GM10248 (cell line): ENCODE measurements around the gene UBASH3B.

ENCODE experiments used
- CTCF ChIA-PET: fragments of 300-600 bp; sonication (Branson Sonifier 250); formaldehyde crosslinking; extraction: SDS; loops from one replicate; lab custom pipeline; 2021; ENCODE audit warnings: antibody characterized with exemption; lab: Yijun Ruan, JAX
- POLR2A ChIA-PET: fragments of 350-650 bp; sonication (Branson Sonifier 250); formaldehyde crosslinking; extraction: SDS; loops from one replicate; lab custom pipeline; 2020; ENCODE audit warnings: antibody characterized with exemption; lab: Yijun Ruan, JAX
- DNase-seq: peaks from one replicate; pipeline ENCODE4 v3.0.0; 2012; ENCODE audit errors: extremely low spot score
- CTCF ChIP-seq: IDR thresholded peaks from 2 replicates; pipeline ENCODE4 v1.5.1; 2012; ENCODE audit warnings: mild to moderate bottlenecking, low read depth; ENCODE audit errors: extremely low read depth, missing control alignments, control extremely low read depth

Gene UBASH3B

DNA sequence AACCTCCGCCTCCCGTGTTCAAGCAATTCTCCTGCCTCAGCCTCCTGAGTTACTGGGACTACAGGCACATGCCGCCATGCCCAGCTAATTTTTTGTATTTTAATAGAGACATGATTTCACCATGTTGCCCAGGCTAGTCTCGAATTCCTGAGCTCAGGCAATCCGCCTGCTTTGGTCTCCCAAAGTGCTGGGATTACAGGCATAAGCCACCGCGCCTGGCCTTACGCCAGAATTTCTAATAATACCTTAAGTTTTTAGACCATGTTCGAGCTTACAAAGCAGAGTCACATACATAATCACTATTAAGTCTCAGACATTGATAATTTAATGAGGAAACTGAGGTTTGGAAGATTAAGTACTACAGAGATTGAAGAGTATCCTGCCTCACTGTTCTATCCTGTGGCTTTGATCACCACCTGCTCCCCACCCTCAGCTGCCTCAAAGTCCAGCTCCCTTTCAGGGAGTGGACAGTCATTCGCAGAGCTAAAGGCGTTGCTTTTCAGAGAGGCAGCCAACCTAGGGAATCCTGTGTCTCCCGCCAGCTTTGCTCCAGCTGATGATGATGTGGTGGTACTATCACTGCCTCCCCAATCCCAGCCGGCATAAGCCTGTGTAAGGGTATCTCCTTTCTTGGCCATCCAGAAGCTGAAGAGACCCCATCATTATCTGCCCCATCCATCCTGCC, 7.7 kb downstream of the UBASH3B start:
- CTCF ChIA-PET: interaction anchor here (0.8 to 2.6 kb wide), 9 partner anchors 10 to 358 kb away, joined by 3 to 7 read pairs (median 3); no protein-coding TSS in a partner anchor
- no peak for DNase-seq
- POLR2A ChIA-PET: interaction anchor here (0.6 kb wide), 1 partner anchor 16 kb away, joined by 4 read pairs; no protein-coding TSS in a partner anchor
- no peak for TF ChIP-seq CTCF

- ChIA-PET POLR2A (no interaction called here), CTCF (interaction anchor here (1.0 to 2.6 kb wide), 7 partner anchors 11 to 132 kb away, joined by 3 to 7 read pairs (median 3); no protein-coding TSS in a partner anchor)
- no peak for TF ChIP-seq CTCF
- DNase-seq: no peak
Observed at GRCh38 chr11:122663764-122664163, 8.2 kb downstream of the UBASH3B start.

DNA sequence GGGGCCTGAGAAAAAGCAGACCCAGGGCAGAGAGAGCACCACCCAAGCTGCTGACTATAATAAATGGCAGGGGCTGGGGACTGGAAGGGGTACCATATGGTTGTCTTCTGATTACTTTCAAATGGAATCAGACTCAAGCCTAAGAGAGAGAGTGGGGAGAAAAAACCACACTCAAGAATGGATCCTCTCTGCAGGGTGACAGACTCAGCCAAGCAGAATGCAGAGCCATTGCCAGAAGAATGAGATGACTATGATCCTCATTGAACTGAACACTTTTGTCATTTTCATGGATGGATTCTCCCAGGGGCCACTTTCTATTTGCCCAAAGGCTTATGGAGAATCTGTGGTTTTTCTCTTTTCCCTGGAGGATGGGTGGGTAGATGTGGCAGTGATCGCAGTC, 8.7 kb downstream of the UBASH3B start:
- TF ChIP-seq CTCF: no peak
- POLR2A ChIA-PET: no interaction called here
- DNase-seq: no peak
- CTCF ChIA-PET: interaction anchor here (1.0 to 2.6 kb wide), 8 partner anchors 8 to 132 kb away, joined by 3 to 7 read pairs (median 4); no protein-coding TSS in a partner anchor

DNA sequence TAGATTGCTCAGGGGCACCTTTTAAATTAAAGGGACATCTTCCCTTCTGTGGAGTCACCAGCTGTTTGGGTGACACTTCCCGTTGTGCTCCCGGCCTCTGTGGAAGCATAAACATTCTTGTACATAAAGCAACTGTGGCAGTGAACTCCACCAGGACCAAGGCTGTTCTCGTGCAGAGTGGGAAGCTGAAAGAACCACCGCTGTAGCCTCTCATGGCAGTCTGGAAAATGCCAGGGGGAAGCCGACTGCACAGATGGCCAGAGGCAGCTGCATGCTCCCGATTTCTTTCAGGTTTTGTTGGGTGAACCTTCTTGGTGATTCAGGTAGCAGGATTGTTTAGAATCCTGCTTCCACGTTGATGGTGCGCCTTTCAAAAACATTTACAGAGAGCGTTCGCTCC, 10.3 kb downstream of the UBASH3B start:
- POLR2A ChIA-PET: no interaction called here
- CTCF ChIA-PET: interaction anchor here (1.6 kb wide), 1 partner anchor 115 kb away, joined by 5 read pairs; no protein-coding TSS in a partner anchor
- DNase-seq: no peak
- no peak for TF ChIP-seq CTCF

DNA sequence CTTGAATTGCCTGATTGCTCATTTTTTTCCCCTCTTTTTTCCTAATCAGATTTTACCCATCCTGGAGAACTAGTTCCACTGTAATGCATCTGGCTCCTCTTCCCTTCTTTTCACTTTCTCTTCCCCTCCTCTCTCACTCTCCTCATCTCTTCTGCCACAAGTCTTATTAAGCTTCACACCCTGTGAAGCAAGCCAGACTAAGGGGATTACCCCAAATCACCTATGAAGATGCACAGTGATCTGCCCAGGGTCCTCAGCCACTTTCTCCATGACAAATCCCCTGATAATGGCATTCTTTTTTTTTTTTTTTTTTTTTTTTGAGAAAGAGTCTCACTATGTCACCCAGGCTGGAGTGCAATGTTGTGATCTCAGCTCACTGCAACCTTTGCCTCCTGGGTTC, 11.2 kb downstream of the UBASH3B start:
- no peak for TF ChIP-seq CTCF
- ChIA-PET CTCF (interaction anchor here (1.1 to 1.6 kb wide), 3 partner anchors 38 to 114 kb away, joined by 3 to 5 read pairs (median 3); no protein-coding TSS in a partner anchor), POLR2A (interaction anchor here (0.6 kb wide), 1 partner anchor 9 kb away, joined by 3 read pairs; no protein-coding TSS in a partner anchor)
- no peak for DNase-seq

DNA sequence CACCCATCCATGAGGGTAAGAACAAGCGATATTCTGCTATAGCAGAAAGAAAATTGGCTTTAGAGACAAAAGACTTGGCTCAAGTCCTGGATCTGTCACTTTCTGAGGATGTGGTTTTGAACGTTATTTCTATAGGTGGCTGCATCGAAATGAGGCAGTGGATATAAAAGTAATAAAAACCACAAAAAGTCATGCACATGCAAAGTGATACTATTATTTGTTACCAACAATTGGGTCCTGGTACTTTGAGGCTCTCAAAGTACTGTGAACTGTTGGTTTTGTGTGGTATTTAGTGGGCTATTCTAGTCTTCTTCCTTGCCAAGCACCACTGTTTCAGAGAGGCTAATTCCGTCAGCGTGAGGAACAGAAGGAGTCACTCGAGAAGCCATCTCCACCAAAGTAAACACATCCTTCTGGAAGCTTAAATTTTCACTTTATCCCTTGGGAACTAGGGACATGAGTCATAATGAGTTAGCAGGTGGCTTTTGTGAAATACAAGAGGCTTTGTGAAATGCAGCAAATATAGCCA, 13.1 kb downstream of the UBASH3B start:
- CTCF ChIA-PET: interaction anchor here (1.1 to 3.0 kb wide), 3 partner anchors 12 to 77 kb away, joined by 3 to 10 read pairs (median 6); partner anchors contain the start of gene UBASH3B
- TF ChIP-seq CTCF: no peak
- POLR2A ChIA-PET: no interaction called here
- DNase-seq: no peak
